Measurements from ENCODE around the gene DENND5B. TPM values are rescaled to one million over a fixed set of nuclear protein-coding genes. Genes with fewer than 3 reads are reported as not detected.

The DENND5B gene
- total and polyA plus RNA-seq, 2 of the 4 experiments (the other 2 are of a cell fraction), result 5.5 to 13.4 TPM

DNA sequence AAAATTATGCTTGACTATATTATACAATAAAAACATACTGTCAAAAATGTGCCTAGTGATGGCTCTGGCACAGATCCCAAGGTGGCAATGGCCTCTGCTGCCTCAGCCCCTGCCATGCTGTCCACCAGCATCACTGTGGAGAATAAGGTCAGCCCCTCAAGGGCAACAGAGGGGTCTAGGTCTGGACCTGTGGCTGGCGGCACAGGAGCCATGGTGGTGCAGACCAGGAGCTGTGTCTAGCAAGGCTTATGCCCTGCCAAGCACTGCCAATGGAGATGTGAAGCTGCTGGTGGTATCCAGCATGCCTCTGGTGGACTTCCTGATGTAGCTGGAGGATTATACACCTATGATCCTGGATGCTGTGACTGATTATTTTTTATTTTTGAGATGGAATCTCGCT lies 125.9 kb downstream of the DENND5B start:
- H4K91ac ChIP-seq (ENCODE audit: insufficient read depth, low read depth, low read length), result no peak overlapping the region
- H2AK5ac ChIP-seq (ENCODE audit: low read depth, low read length), result no peak overlapping the region
- no peak overlapping the region for H2BK120ac ChIP-seq (ENCODE audit: low read depth, low read length)
- H3K18ac ChIP-seq (ENCODE audit: low read depth, low read length), result no peak overlapping the region
- H2AFZ ChIP-seq (replicated peaks; ENCODE audit: low read length, poor library complexity), result no peak overlapping the region
- no peak overlapping the region for H3K14ac ChIP-seq (replicated peaks; ENCODE audit: low read depth, low read length)
- H3K9ac ChIP-seq (ENCODE audit: low read depth, low read length), result no peak overlapping the region
- WGBS, 2 experiments (ENCODE audit: extremely low coverage in 2 of 2, insufficient read length in 1 of 2), result 100% methylated on average over 1 of the region's 2 CpGs; no CpG with 5 or more reads in 1 of the 2 experiments
- H4K8ac ChIP-seq (ENCODE audit: low read depth in 2 of 2, low read length in 2 of 2), result no peak overlapping the region
- intact Hi-C loops (cut with micrococcal nuclease), result no loop called here
- no peak overlapping the region for H3K56ac ChIP-seq (ENCODE audit: extremely low read depth, insufficient read depth, low read length)
- no peak overlapping the region for H3K4me3 ChIP-seq (ENCODE audit: insufficient read depth, low read depth, low read length)
- H3K23ac ChIP-seq (ENCODE audit: low read depth, low read length), result no peak overlapping the region
- H3K4me2 ChIP-seq (ENCODE audit: low read depth, low read length), result no peak overlapping the region
- ChIA-PET POLR2A (ENCODE audit: unreplicated experiment) (no interaction called here), CTCF (interaction anchor here (0.6 kb wide), 1 partner anchor 12 kb away, joined by 7 read pairs; no protein-coding TSS in a partner anchor)
- H3K27ac ChIP-seq (ENCODE audit: insufficient read depth, low read length), result no peak overlapping the region
- H4K5ac ChIP-seq (ENCODE audit: low read depth, low read length), result no peak overlapping the region
- ATAC-seq (ENCODE audit: low read depth) (no peak), DNase-seq (no peak)
- H2BK20ac ChIP-seq (ENCODE audit: low read depth, low read length), result no peak overlapping the region
- no peak overlapping the region for H2AK9ac ChIP-seq (replicated peaks; ENCODE audit: low read depth, low read length, poor library complexity)
- H3K9me3 ChIP-seq (ENCODE audit: control insufficient read depth, insufficient read depth, low read length), result no peaks in the 10 kb centered on the region
- H3K27me3 ChIP-seq (ENCODE audit: control insufficient read depth, insufficient read depth, low read length), result no peaks in the 10 kb centered on the region
- peaks cover 0 to 4% of the 10 kb centered on the region in 2 experiments; a peak in 2 of 4 replicates for H3K79me1 ChIP-seq (ENCODE audit: low read depth in 1 of 2, low read length in 2 of 2)
- in situ Hi-C loops (cut with MboI; ENCODE audit: low sequenced_read_pairs), result no loop called here
- peaks cover 1% of the 10 kb centered on the region; the same call in 1 of the 2 replicates for H3K36me3 ChIP-seq (ENCODE audit: control insufficient read depth, insufficient read depth, low read length)
- H4K20me1 ChIP-seq (ENCODE audit: insufficient read depth, low read length), result no peaks in the 10 kb centered on the region
- BruUV-seq (replicated peaks), result no TSS peak
- H2BK5ac ChIP-seq (ENCODE audit: low read depth, low read length, poor library complexity, severe bottlenecking), result no peak overlapping the region
- TF ChIP-seq, protein P1, sequence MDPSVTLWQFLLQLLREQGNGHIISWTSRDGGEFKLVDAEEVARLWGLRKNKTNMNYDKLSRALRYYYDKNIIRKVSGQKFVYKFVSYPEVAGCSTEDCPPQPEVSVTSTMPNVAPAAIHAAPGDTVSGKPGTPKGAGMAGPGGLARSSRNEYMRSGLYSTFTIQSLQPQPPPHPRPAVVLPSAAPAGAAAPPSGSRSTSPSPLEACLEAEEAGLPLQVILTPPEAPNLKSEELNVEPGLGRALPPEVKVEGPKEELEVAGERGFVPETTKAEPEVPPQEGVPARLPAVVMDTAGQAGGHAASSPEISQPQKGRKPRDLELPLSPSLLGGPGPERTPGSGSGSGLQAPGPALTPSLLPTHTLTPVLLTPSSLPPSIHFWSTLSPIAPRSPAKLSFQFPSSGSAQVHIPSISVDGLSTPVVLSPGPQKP (IDR thresholded peaks at IDR 0.05; ENCODE audit: borderline replicate concordance, low read depth, low read length), result no peak
- no peak for TF ChIP-seq SMC3 (IDR thresholded peaks at IDR 0.05; ENCODE audit: low read depth, low read length)
- no peak for TF ChIP-seq CHD1 (IDR thresholded peaks at IDR 0.05; ENCODE audit: low read depth, low read length)
- TF ChIP-seq RCOR1 (IDR thresholded peaks at IDR 0.05; ENCODE audit: insufficient replicate concordance, low read length), result no peak
- TF ChIP-seq MAFK (IDR thresholded peaks at IDR 0.05; ENCODE audit: low read depth, low read length), result no peak
- no peak overlapping the region for H2BK15ac ChIP-seq (ENCODE audit: low read depth, low read length)
- no peak overlapping the region for H3K4ac ChIP-seq (ENCODE audit: low read depth, low read length)
- dilution Hi-C loops (cut with HindIII; ENCODE audit: low sequenced_read_pairs, unreplicated experiment), result no loop called here
- H3K4me1 ChIP-seq (ENCODE audit: control insufficient read depth, insufficient read depth, low read length), result peaks cover 2% of the 10 kb centered on the region; the same call in 1 of the 2 replicates
- H3K9me1 ChIP-seq (ENCODE audit: insufficient read depth, low read length), result no peaks in the 10 kb centered on the region

All from IMR-90 (cell line).